ENCODE results near the gene CACNA2D3.

DNA sequence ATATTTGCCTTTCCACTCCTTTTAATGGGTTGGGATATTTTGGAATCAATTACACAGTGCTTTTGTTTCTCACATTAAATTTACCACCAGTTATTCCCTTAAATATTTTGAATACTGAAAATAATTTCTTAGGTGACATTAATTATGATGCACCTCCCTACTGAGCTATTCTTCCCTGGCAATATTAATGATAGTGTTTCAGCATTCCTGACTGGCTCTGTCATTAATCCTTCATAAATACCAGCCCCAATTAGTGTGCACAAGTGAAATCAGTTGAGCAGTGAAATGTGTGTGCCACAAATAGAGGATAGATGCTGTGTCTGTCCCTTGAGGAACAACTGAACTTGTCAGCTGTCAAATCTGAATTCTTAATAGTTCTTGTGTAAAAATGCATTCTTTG lies 304.0 kb downstream of the CACNA2D3 start:
- TF ChIP-seq, protein P1, sequence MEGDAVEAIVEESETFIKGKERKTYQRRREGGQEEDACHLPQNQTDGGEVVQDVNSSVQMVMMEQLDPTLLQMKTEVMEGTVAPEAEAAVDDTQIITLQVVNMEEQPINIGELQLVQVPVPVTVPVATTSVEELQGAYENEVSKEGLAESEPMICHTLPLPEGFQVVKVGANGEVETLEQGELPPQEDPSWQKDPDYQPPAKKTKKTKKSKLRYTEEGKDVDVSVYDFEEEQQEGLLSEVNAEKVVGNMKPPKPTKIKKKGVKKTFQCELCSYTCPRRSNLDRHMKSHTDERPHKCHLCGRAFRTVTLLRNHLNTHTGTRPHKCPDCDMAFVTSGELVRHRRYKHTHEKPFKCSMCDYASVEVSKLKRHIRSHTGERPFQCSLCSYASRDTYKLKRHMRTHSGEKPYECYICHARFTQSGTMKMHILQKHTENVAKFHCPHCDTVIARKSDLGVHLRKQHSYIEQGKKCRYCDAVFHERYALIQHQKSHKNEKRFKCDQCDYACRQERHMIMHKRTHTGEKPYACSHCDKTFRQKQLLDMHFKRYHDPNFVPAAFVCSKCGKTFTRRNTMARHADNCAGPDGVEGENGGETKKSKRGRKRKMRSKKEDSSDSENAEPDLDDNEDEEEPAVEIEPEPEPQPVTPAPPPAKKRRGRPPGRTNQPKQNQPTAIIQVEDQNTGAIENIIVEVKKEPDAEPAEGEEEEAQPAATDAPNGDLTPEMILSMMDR (IDR thresholded peaks at IDR 0.05) = no peak
- no peak for TF ChIP-seq POLR2A (IDR thresholded peaks at IDR 0.05)
- TF ChIP-seq EP300 (IDR thresholded peaks at IDR 0.05) = no peak

Measured in tibial nerve (tissue), 4 donors.